Measurements from ENCODE around the gene CELF1. TPM values are rescaled to one million over a fixed set of nuclear protein-coding genes. Genes with fewer than 3 reads are reported as not detected.

CELF1 gene
- total and polyA plus RNA-seq, 2 of the 13 experiments (the other 11 are each of a cell fraction or from before 2014, with no cell fraction given): 69.0 to 80.1 TPM

- TF ChIP-seq ASH2L (IDR thresholded peaks at IDR 0.05; ENCODE audit: insufficient read length, low read depth, low read length): no peak
- no peak for TF ChIP-seq ZNF570 (CRISPR knock-in tag; IDR thresholded peaks at IDR 0.05; ENCODE audit: borderline replicate concordance)
- no peak for TF ChIP-seq ZNF503 (CRISPR knock-in tag; IDR thresholded peaks at IDR 0.05)
- TF ChIP-seq ZMAT5 (CRISPR knock-in tag; IDR thresholded peaks at IDR 0.05; ENCODE audit: borderline replicate concordance, low read depth): no peak
- no peak for TF ChIP-seq BRD4 (CRISPR knock-in tag; IDR thresholded peaks at IDR 0.05)
- TF ChIP-seq MXD4 (CRISPR knock-in tag; IDR thresholded peaks at IDR 0.05): no peak
- TF ChIP-seq CBFB (CRISPR knock-in tag; IDR thresholded peaks at IDR 0.05): no peak
- no peak for TF ChIP-seq GRHL1 (CRISPR knock-in tag; conservative IDR thresholded peaks at IDR 0.05)
Measured at GRCh38 chr11:47443028-47443700, 109.8 kb downstream of the CELF1 start (continued).

GRCh38 chr11:47442514-47442913 is 110.4 kb downstream of the CELF1 start:
- no peak for DNase-seq (ENCODE audit: low spot score)
- H3K36me3 ChIP-seq (replicated peaks in 1 of 2; ENCODE audit: control insufficient read depth in 1 of 2, insufficient read depth in 2 of 2, low read length in 2 of 2): no peaks in the 10 kb centered on the region; a peak in 1 of 5 replicates
- H3K4me2 ChIP-seq (ENCODE audit: low read depth, low read length): no peak overlapping the region
- no peak overlapping the region for H2AFZ ChIP-seq (ENCODE audit: low read length)
- no peaks in the 10 kb centered on the region; a peak in 1 of 5 replicates for H3K27me3 ChIP-seq (ENCODE audit: control insufficient read depth in 1 of 2, insufficient read depth in 2 of 2, low read length in 2 of 2)
- no TSS peak for BruUV-seq (replicated peaks)
- in situ Hi-C loops (cut with HindIII; ENCODE audit: extremely low pct_ligation_motif_present, low pct_unique_long_range_greater_than_20kb) (no loop called here), intact Hi-C loops (cut with micrococcal nuclease; ENCODE audit: unreplicated experiment) (no loop called here)
- ATAC-seq: no peak
- no peak overlapping the region for H3K9ac ChIP-seq (ENCODE audit: insufficient read depth, low read depth, low read length)
- ChIA-PET POLR2A (interaction anchor here (0.5 kb wide), 1 partner anchor 47 kb away, joined by 3 read pairs; no protein-coding TSS in a partner anchor), CTCF (ENCODE audit: low intra/inter-chr PET ratio, low total read pairs) (no interaction called here)
- no peaks in the 10 kb centered on the region for H3K79me2 ChIP-seq (ENCODE audit: insufficient read depth, low read length)
- no peak overlapping the region for H3K4me3 ChIP-seq (replicated peaks in 1 of 3; ENCODE audit: insufficient read depth in 1 of 3, low read depth in 2 of 3, low read length in 3 of 3)
- peaks cover 52% of the 10 kb centered on the region for H3K4me1 ChIP-seq (ENCODE audit: insufficient read depth, low read length)
- H4K20me1 ChIP-seq (ENCODE audit: insufficient read depth, low read length): no peaks in the 10 kb centered on the region
- H3K9me3 ChIP-seq (ENCODE audit: low read length): no peaks in the 10 kb centered on the region
- TF ChIP-seq ZNF496 (CRISPR knock-in tag; IDR thresholded peaks at IDR 0.05; ENCODE audit: insufficient replicate concordance): no peak
- no peak overlapping the region for H3K27ac ChIP-seq (ENCODE audit: extremely low read length, insufficient read depth, low read length)
- no peak for FAIRE-seq
- 100% methylated on average over 3 of the region's 8 CpGs for WGBS (ENCODE audit: low lambda C conversion rate)
